ENCODE results near the gene AP4B1.

DNA sequence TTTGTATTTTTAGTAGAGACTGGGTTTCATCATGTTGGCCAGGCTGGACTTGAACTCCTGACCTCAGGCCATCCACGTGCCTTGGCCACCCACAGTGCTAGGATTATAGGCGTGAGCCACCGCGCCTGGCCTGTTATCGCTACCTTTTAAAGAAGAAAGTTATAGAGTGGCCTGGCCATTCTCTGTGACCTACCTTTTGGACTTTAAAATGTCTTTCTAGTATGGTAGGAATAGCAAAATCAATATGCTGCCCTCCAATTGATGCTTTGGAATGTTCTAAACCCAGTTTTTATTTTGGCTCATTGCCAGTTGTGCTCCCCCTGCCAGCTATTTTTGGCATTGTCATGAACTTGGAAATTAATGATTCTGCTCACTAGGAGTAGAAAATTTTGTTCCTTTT is 44.4 kb upstream of the AP4B1 start:
- TF ChIP-seq ZNF644 (tag; IDR thresholded peaks at IDR 0.05; ENCODE audit: low read depth) (no peak), ZNF639 (CRISPR knock-in tag; conservative IDR thresholded peaks at IDR 0.05 in 1 of 2, IDR thresholded peaks at IDR 0.05 in 1 of 2) (no peak), CEBPB (tag; IDR thresholded peaks at IDR 0.05) (0 out of 2 replicates have a peak, but pooled peaks have one; percentile 37), NFXL1 (CRISPR knock-in tag; IDR thresholded peaks at IDR 0.05) (no peak), CTCF (IDR thresholded peaks at IDR 0.05 in 2 of 3, conservative IDR thresholded peaks at IDR 0.05 in 1 of 3; ENCODE audit: insufficient read depth in 2 of 3, low read depth in 1 of 3, low read length in 3 of 3) (peak; percentile 57 to 72 (median 66); a peak in 5 of 6 replicates), BRCA1 (IDR thresholded peaks at IDR 0.05) (no peak), BRCA1 (CRISPR knock-in tag; IDR thresholded peaks at IDR 0.05) (no peak), CHD1 (IDR thresholded peaks at IDR 0.05; ENCODE audit: low read length) (no peak), PHB2 (IDR thresholded peaks at IDR 0.05; ENCODE audit: low read depth) (no peak), ZFX (CRISPR knock-in tag; IDR thresholded peaks at IDR 0.05) (no peak), SAFB (IDR thresholded peaks at IDR 0.05; ENCODE audit: borderline replicate concordance, low read depth, low read length) (no peak)
- TF ChIP-seq, protein P1, sequence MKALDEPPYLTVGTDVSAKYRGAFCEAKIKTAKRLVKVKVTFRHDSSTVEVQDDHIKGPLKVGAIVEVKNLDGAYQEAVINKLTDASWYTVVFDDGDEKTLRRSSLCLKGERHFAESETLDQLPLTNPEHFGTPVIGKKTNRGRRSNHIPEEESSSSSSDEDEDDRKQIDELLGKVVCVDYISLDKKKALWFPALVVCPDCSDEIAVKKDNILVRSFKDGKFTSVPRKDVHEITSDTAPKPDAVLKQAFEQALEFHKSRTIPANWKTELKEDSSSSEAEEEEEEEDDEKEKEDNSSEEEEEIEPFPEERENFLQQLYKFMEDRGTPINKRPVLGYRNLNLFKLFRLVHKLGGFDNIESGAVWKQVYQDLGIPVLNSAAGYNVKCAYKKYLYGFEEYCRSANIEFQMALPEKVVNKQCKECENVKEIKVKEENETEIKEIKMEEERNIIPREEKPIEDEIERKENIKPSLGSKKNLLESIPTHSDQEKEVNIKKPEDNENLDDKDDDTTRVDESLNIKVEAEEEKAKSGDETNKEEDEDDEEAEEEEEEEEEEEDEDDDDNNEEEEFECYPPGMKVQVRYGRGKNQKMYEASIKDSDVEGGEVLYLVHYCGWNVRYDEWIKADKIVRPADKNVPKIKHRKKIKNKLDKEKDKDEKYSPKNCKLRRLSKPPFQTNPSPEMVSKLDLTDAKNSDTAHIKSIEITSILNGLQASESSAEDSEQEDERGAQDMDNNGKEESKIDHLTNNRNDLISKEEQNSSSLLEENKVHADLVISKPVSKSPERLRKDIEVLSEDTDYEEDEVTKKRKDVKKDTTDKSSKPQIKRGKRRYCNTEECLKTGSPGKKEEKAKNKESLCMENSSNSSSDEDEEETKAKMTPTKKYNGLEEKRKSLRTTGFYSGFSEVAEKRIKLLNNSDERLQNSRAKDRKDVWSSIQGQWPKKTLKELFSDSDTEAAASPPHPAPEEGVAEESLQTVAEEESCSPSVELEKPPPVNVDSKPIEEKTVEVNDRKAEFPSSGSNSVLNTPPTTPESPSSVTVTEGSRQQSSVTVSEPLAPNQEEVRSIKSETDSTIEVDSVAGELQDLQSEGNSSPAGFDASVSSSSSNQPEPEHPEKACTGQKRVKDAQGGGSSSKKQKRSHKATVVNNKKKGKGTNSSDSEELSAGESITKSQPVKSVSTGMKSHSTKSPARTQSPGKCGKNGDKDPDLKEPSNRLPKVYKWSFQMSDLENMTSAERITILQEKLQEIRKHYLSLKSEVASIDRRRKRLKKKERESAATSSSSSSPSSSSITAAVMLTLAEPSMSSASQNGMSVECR (CRISPR knock-in tag; IDR thresholded peaks at IDR 0.05), result no peak

All from K562 (cell line).